Left ventricle myocardium inferior (tissue), 1 donor: ENCODE results near the gene FUBP1. TPM values are rescaled to one million over a fixed set of nuclear protein-coding genes. Genes with fewer than 3 reads are reported as not detected.

Experiments
- DNase-seq: peaks from one replicate; pipeline ENCODE4 v3.0.0-alpha.2; 2020
- H3K27ac ChIP-seq: fragments of 200-600 bp; replicated peaks from 2 replicates; pipeline ENCODE4 v1.8.0; 2021
- H3K27me3 ChIP-seq: fragments of 200-600 bp; 2 replicates; pipeline ENCODE4 v1.8.0; 2021; ENCODE audit warnings: low read depth
- H3K36me3 ChIP-seq: fragments of 200-600 bp; 2 replicates; pipeline ENCODE4 v1.8.0; 2021
- H3K4me1 ChIP-seq: fragments of 200-600 bp; 2 replicates; pipeline ENCODE4 v1.8.0; 2021
- H3K4me3 ChIP-seq: fragments of 200-600 bp; 2 replicates; pipeline ENCODE4 v1.8.0; 2021; ENCODE audit warnings: mild to moderate bottlenecking, moderate library complexity
- H3K9me3 ChIP-seq: fragments of 200-600 bp; replicated peaks from 2 replicates; pipeline ENCODE4 v1.8.0; 2021
- CTCF ChIP-seq: fragments of 200-600 bp; IDR thresholded peaks from 2 replicates; pipeline ENCODE4 v1.8.0; 2021; ENCODE audit warnings: antibody characterized with exemption, mild to moderate bottlenecking, borderline replicate concordance
- intact Hi-C: fragments of 100-400 bp; cut with micrococcal nuclease; formaldehyde crosslinking; loops from one replicate; pipeline ENCODE4 v1.11.0; 2022
- total RNA-seq: library from RNA; stranded (reverse); fragmentation: NEBNext Ultra II Directional; extraction: Animal tissue kit (Norgen Biotek cat#: 25700); gene quantifications from one replicate; pipeline ENCODE4 v1.2.1, GENCODE V29; 2021
- donor health status: DM: no; HTN: yes; CAD: no; lungs with severe emphysema.

FUBP1 gene
- total RNA-seq, 1 donor from 2014 or later: 55.7 TPM

- Histone ChIP-seq H3K4me1 (peaks cover 57% of the 10 kb centered on the region), H3K4me3 (peak overlapping the region; percentile 48), H3K36me3 (peaks cover 19% of the 10 kb centered on the region), H3K9me3 (no peaks in the 10 kb centered on the region), H3K27me3 (no peaks in the 10 kb centered on the region), H3K27ac (peak overlapping the region; percentile 72)
- TF ChIP-seq CTCF: no peak
- DNase-seq: no peak
- intact Hi-C loops: loop anchor here (5.0 kb wide), 1 partner anchor 72 kb away; no protein-coding TSS in a partner anchor
Measured at GRCh38 chr1:77899647-77900320, 79.1 kb downstream of the FUBP1 start.

Other genes with a start within 250 kb of the FUBP1 start
- 24.2 TPM for gene USP33, start 219.2 kb downstream of the FUBP1 start, total RNA-seq
- gene MIGA1, start 199.4 kb downstream of the FUBP1 start, total RNA-seq: 11.2 TPM
- gene NEXN, start 90.4 kb downstream of the FUBP1 start, total RNA-seq: 391 TPM
- gene DNAJB4, start 25.9 kb upstream of the FUBP1 start, total RNA-seq: 118 TPM
- 2.5 TPM for gene GIPC2, start 66.9 kb upstream of the FUBP1 start, total RNA-seq